COLO668 (cell line): ENCODE measurements around the gene MMAB.

Experiments used
- DNase-seq: peaks from one replicate; lab custom pipeline; 2025; ENCODE audit not compliant: unreplicated experiment; lab: John Stamatoyannopoulos, UW

MMAB gene

GRCh38 chr12:109560867-109561710 lies 12.2 kb downstream of the MMAB start:
- no peak for DNase-seq

- DNase-seq: no peak
These were observed 13.7 kb downstream of the MMAB start for GRCh38 chr12:109559601-109560000.

GRCh38 chr12:109559200-109559505 lies 14.2 kb downstream of the MMAB start:
- DNase-seq: no peak

- no peak for DNase-seq
These were observed 14.7 kb downstream of the MMAB start for GRCh38 chr12:109558374-109559199.

- DNase-seq: no peak
These were observed 15.5 kb downstream of the MMAB start for GRCh38 chr12:109557805-109558204.

GRCh38 chr12:109557200-109557599 lies 16.1 kb downstream of the MMAB start:
- DNase-seq: no peak

GRCh38 chr12:109555431-109556315 lies 17.6 kb downstream of the MMAB start:
- DNase-seq: peak; percentile 16

GRCh38 chr12:109554761-109555160 lies 18.5 kb downstream of the MMAB start:
- DNase-seq: no peak

- no peak for DNase-seq
These were observed 19.3 kb downstream of the MMAB start for GRCh38 chr12:109553906-109554500.

- DNase-seq: no peak
These were observed 19.8 kb downstream of the MMAB start for GRCh38 chr12:109553483-109553882.

GRCh38 chr12:109552971-109553370 lies 20.3 kb downstream of the MMAB start:
- no peak for DNase-seq

GRCh38 chr12:109551108-109551507 lies 22.2 kb downstream of the MMAB start:
- DNase-seq: no peak

- no peak for DNase-seq
These were observed 23.0 kb downstream of the MMAB start for GRCh38 chr12:109550281-109550680.

GRCh38 chr12:109549613-109550270 lies 23.6 kb downstream of the MMAB start:
- DNase-seq: no peak

GRCh38 chr12:109548258-109548657 lies 25.0 kb downstream of the MMAB start:
- no peak for DNase-seq

- DNase-seq: no peak
These were observed 26.0 kb downstream of the MMAB start for GRCh38 chr12:109547286-109547685.

- DNase-seq: no peak
These were observed 27.5 kb downstream of the MMAB start for GRCh38 chr12:109545826-109546225.

- peak; percentile 46 for DNase-seq
These were observed 28.3 kb downstream of the MMAB start for GRCh38 chr12:109544955-109545531.

- no peak for DNase-seq
These were observed 30.4 kb downstream of the MMAB start for GRCh38 chr12:109542876-109543275.

- no peak for DNase-seq
These were observed 31.3 kb downstream of the MMAB start for GRCh38 chr12:109542014-109542413.
